Adipose tissue (tissue), 3 donors: ENCODE measurements around the gene EDIL3. TPM values are rescaled to one million over a fixed set of nuclear protein-coding genes. Genes with fewer than 3 reads are reported as not detected.

ENCODE experiments used
- H3K27ac ChIP-seq: one replicate; pipeline ENCODE4 v1.5.1; 2013; ENCODE audit warnings: low read depth, low read length
- WGBS, 3 donors: extraction: QIAGEN DNeasy Blood & Tissue Kit; methylation state at CpG; one replicate each; pipeline ENCODE4 v1.1.7; 2013; 5-methylcytosine and 5-hydroxymethylcytosine counted together
- polyA plus RNA-seq, 3 donors: library from polyadenylated mRNA; stranded (reverse); fragments of 200-250 nt; gene quantifications; one replicate each; pipeline ENCODE4 v1.2.3, GENCODE V29; 2013
- donor health status: healthy with polysubstance abuse.
- donor health status: Bipolar disorder and iron deficiency.
- donor health status: healthy.

EDIL3 gene
- polyA plus RNA-seq, 3 donors: 1.0 to 2.8 (median 1.6) TPM

- H3K27ac ChIP-seq: no peak overlapping the region
Measured at GRCh38 chr5:84131372-84131771, 253.3 kb downstream of the EDIL3 start.

DNA sequence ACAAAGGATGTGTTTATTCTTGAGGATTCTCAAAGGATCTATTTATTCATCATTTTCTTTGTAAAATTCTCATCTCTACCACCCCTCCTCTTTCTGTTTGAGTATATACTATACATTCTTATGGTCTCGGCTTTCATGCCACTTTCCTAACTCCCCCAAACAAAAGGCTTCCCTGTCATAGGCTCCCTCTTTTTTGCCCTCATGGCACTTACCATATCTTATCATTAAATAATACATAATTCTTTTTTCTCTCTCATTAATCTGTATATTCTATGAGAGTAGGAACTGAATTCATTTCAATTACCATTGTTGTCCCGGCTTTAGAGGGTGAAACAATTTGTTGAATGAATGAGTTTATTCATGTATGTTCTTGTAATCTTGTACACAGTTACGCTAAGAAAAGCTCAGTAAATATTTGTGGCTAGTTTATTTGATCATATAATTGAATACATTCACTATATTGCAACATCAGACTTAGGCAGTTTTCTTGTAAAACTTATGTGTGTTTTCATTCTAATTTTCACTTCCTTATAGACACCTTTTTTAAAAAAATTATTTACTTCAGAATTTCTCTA is 254.6 kb downstream of the EDIL3 start:
- WGBS, 3 donors: 64 to 86% (median 84%) methylated on average over 3 of the region's 3 CpGs
- H3K27ac ChIP-seq: no peak overlapping the region

GRCh38 chr5:84125216-84125615 is 259.5 kb downstream of the EDIL3 start:
- H3K27ac ChIP-seq: no peak overlapping the region
- WGBS, 3 donors: 57 to 90% (median 59%) methylated on average over 3 of the region's 3 CpGs

GRCh38 chr5:84119252-84119651 is 265.4 kb downstream of the EDIL3 start:
- WGBS, 3 donors: 77 to 80% (median 78%) methylated on average over 3 of the region's 3 CpGs

GRCh38 chr5:84118551-84118950 is 266.1 kb downstream of the EDIL3 start:
- 67 to 79% (median 69%) methylated on average over 2 of the region's 2 CpGs for WGBS, 3 donors

More at GRCh38 chr5:84119252-84119651, 265.4 kb downstream of the EDIL3 start:
- H3K27ac ChIP-seq: no peak overlapping the region

DNA sequence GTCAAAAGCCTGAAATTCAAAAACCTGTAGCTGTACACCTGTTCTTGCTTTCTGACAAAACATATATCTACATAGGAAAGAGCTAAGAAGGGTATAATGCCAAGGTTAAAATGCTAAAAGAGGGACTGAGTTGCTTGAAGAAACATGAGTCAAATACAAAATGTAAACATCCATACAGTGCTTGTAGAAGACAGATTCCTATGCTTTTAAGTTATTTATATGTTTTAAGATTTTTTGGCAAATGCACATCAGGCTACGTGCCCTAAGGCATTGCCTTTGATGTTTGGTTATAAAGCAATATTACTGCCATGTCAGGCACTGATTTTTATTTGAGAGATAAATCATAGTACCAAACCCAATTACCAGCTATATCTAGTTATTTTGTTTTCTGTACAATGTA is 269.0 kb downstream of the EDIL3 start:
- H3K27ac ChIP-seq: no peak overlapping the region
- 54 to 70% (median 61%) methylated on average over 1 of the region's 1 CpG for WGBS, 3 donors

More at GRCh38 chr5:84118551-84118950, 266.1 kb downstream of the EDIL3 start:
- no peak overlapping the region for H3K27ac ChIP-seq

DNA sequence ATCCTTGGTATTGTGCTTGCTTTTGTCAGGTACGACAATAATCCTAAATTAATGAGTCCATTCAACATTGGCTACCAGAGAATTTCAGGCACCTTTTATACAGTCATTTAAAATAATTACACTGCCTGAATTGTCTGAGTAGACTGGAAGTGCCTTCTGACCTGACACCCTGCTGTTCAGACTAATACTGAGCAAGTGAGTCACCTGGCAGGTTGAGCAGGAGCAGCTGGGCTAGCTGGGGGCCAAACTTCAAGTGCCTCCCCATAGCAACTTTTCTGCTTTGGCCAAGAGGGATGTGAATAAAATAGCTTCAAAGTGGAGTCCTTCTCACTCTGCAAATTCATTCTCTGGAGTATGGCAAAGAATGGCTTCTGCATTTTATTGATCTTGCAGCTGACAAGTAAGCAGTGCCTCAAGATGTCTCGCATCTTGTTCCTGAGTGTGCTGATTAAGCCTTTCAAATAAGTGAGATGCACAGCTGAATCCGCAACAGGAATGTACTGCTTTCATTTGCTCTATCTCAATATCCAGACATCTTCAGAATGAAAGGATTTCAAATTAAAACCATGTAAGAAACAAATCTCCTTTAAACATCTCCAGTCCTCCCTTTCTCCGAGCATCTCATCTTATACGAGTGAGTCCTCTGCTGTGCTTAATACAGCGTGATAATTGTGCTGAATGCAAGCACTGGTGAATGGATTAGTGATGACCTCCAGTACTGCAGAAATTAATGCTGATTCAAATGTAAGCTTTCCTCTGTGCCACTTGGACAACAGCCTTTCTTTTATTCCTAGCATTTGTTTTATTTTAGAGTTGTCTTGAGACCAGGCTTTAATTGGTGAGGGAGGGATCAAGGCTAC is 271.2 kb downstream of the EDIL3 start:
- H3K27ac ChIP-seq: no peak overlapping the region
- WGBS, 3 donors: 72 to 83% (median 80%) methylated on average over 6 of the region's 6 CpGs

DNA sequence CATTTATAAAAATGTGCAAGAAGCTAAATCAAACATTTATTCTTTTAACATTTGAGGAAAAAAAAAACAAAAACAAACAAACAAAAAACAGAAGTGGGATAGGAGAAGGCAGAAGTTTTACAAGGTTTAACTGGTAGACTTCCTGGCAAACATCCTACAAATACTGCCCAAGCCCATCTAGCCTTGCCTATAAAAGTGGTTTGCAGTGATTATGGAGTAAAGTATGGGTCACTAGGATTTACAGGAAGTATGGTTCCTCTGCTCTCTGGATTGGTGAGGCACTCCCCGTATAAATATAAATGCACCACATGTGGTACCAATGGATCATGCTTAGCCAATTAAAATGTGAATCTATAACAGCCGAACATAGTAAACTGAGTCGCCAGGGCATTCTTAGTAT is 291.9 kb downstream of the EDIL3 start:
- 83 to 96% (median 87%) methylated on average over 3 of the region's 3 CpGs for WGBS, 3 donors
- no peak overlapping the region for H3K27ac ChIP-seq

DNA sequence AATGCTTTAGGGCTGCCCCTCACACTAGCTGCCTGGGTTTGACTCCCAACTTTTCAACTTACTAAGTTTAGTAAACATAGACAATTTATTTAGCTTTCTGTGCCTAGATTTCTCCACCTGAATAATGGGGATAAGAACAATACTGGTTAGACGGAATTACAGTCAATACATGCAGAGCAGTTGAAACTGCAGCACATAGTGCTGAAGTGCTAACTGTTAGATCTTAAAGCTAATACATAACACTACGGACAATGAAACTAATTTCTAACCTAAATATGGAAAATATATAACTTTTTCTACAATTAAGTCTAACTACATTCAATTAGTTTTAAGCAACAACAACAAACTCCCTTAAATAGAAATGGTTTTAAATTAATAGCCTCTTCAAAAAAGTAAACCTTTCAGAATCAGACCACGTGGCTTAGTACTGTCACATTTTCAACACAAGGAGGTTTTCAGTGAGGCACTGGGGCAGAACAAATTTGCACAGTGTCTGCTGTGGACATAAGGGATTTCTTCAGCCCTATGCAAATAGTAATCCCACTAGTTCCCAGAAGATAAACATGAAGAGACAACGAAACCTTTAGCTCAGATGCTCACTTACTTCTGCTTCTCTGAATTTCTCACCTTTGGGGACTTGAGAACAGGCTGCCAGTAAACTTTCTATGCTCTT is 293.4 kb downstream of the EDIL3 start:
- 34 to 78% (median 69%) methylated on average over 4 of the region's 4 CpGs for WGBS, 3 donors
- no peak overlapping the region for H3K27ac ChIP-seq

GRCh38 chr5:84088996-84089395 is 295.7 kb downstream of the EDIL3 start:
- 41 to 76% (median 75%) methylated on average over 2 of the region's 2 CpGs for WGBS, 3 donors
- H3K27ac ChIP-seq: no peak overlapping the region

DNA sequence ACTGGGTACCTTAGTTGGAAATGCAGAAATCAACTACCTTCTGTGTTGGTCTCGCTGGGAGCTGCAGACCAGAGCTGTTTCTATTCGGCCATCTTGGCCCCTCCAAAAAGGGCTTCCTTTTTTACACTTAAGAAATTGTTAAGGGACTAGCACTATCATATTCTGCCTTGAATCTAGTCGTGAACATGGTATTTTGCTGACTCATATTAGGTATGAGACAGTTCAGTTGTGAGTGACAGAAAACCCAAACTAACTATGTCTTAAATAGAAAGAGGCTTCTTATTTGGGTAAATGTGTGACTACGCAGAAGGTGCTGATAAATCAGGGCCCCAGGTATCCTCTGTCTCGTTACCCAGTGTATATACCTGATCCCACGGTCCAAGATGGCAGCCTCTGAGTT is 298.2 kb downstream of the EDIL3 start:
- no peak overlapping the region for H3K27ac ChIP-seq
- whole genome bisulfite sequencing, 3 donors: 83 to 84% (median 84%) methylated on average over 6 of the region's 6 CpGs

DNA sequence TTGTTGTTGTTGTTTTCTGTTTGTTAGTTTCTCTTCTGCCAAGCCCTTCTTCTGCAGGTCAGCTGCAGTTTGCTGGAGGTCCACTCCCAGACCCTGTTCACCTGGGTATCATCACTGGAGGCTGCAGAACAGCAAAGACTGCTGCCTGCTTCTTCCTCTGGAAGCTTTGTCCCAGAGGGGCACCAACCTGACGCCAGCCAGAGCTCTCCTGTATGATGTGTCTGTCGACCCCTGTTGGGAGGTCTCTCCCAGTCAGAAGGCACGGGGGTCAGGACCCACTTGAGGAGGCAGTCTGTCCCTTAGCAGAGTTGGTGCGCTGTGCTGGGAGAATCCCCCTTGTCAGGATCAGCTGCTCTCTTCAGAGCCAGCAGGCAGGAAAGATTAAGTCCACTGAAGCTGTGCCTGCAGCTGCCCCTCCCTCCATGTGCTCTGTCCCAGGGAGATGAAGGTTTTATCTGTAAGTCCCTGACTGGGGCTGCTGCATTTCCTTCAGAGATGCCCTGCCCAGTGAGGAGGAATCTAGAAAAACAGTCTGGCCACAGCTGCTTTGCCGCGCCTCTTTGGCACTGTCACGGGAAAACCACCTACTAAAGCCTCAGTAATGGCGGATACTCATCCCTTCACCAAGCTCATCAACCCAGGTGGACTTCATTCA is 299.2 kb downstream of the EDIL3 start:
- H3K27ac ChIP-seq: no peak overlapping the region
- WGBS, 3 donors: 83 to 85% (median 85%) methylated on average over 8 of the region's 8 CpGs

DNA sequence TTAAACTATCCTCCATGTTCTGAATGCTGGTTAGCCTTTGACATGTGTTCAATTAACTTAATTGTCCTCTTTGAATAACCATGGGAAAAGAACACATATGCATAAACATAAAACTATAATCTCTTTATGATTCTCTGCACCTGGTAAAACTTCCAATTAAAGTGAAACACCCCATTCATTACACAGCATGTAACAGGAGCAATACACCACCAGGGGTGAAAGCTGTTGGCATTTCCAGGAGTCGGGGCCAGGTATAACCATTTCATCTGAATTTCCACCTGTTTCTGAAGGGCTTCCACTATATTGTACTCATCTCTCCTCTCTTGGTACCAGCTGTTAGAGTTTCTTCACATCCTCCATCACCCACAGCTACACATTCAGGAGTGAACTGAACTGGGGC is 303.8 kb downstream of the EDIL3 start:
- 68 to 86% (median 84%) methylated on average over 1 of the region's 1 CpG for WGBS, 3 donors
- no peak overlapping the region for H3K27ac ChIP-seq

- H3K27ac ChIP-seq: no peak overlapping the region
Measured at GRCh38 chr5:84072339-84072738, 312.3 kb downstream of the EDIL3 start.

- 88 to 95% (median 93%) methylated on average over 13 of the region's 13 CpGs for WGBS, 3 donors
- no peak overlapping the region for H3K27ac ChIP-seq
Measured at GRCh38 chr5:84069608-84070179, 315.0 kb downstream of the EDIL3 start.

DNA sequence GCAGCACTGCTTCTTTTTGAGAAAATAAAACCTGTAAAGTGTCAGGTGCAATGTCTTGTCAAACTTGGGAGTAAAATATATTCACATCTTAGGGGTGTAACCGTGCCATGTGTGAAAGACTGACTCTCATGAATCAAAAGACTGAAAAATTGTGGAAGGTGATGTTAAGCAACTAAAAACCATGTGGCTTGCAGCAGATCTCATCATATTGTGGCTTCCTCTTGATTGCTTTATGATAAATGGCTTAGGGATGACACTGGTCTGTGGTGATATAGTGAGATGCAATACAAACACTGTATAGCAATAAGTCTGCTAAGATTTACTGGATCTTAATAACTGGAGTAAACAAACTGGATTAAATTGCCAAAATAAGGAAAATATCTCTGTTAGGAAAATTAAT is 321.6 kb downstream of the EDIL3 start:
- 56 to 70% (median 65%) methylated on average over 1 of the region's 1 CpG for WGBS, 3 donors

DNA sequence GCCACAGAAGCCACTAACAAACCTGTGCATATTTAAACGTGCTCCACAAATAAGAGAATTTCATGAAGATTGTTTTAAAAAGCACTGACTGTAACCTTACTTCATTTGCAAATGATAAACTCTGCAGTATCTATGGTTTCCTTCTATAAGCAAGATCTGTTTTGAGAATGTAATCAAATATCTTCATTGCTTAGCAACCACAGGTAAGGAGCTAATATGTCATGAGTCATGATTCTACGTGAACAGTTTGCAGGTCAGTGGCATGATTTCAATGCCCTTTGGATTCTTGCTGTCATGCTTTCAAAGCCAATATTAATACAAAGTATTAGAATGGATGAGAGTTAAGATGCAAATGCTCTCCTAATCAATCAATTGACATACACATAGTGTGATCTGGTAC is 325.0 kb downstream of the EDIL3 start:
- 50 to 78% (median 78%) methylated on average over 2 of the region's 2 CpGs for WGBS, 3 donors
- no peak overlapping the region for H3K27ac ChIP-seq

More for the DNA sequence above, 321.6 kb downstream of the EDIL3 start:
- no peak overlapping the region for H3K27ac ChIP-seq

DNA sequence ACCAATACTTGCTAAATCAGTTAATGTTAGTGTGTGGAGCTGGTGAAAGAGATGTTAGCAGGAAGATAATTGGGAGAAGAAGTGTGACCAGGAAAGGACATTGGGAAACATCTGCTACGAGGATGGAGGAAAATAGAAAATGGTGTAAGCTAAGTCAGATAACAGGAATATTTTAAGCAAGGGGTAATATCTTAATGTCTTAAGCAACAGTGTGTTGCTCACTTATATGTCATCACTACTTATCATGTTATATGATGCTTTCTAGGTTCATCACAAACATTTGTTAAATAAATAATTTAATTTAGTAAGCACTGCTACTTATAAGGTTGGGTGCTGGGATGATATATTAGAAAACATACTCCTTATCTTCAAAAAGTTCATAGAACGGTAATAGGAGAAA is 326.1 kb downstream of the EDIL3 start:
- 59 to 77% (median 68%) methylated on average over 2 of the region's 2 CpGs for WGBS, 3 donors
- no peak overlapping the region for H3K27ac ChIP-seq

- no peak overlapping the region for H3K27ac ChIP-seq
- WGBS, 3 donors: 96 to 99% (median 97%) methylated on average over 2 of the region's 2 CpGs
Measured at GRCh38 chr5:84057211-84057610, 327.5 kb downstream of the EDIL3 start.
